MCF 10A (cell line): Measurements from ENCODE around the gene ZNF722. TPM values are rescaled to one million over a fixed set of nuclear protein-coding genes. Genes with fewer than 3 reads are reported as not detected.
"Not testable (repeated sequence)": the region's sequence is repeated elsewhere in the genome, so short reads cannot be mapped to it uniquely, and the experiment has no call there.

ENCODE experiments used
- Bru-seq: library from RNA; stranded (reverse); fragments of 400-500 nt; gene quantifications from one replicate; lab custom pipeline; 2021; lab: Mats Ljungman, UMichigan
- BruChase-seq, 2 experiments: library from RNA; stranded (reverse); fragments of 400-500 nt; gene quantifications; one replicate each; lab custom pipeline; 2021; lab: Mats Ljungman, UMichigan
- BruUV-seq: library from RNA; stranded (reverse); fragments of 400-500 nt; replicated peaks from 2 replicates; lab custom pipeline; 2021; lab: Mats Ljungman, UMichigan
- CTCF ChIA-PET: fragments of 300-600 bp; sonication (Branson Sonifier 250); formaldehyde crosslinking; extraction: SDS; loops from one replicate; lab custom pipeline; 2021; ENCODE audit warnings: antibody characterized with exemption, inconsistent platforms; lab: Yijun Ruan, JAX
- POLR2A ChIA-PET: fragments of 300-600, 350-650 bp; sonication (Branson Sonifier 250); formaldehyde crosslinking; extraction: SDS; loops from one replicate; lab custom pipeline; 2020; ENCODE audit warnings: antibody characterized with exemption, inconsistent platforms; lab: Yijun Ruan, JAX
- DNase-seq: peaks from one replicate; pipeline ENCODE4 v3.0.0-alpha.2; 2018; ENCODE audit not compliant: unreplicated experiment
- H3K27ac Mint-ChIP-seq: one replicate; pipeline ENCODE4 v1.8.0; 2022; ENCODE audit warnings: mild to moderate bottlenecking, low read depth, mixed read lengths; ENCODE audit not compliant: unreplicated experiment
- H3K27me3 Mint-ChIP-seq: one replicate; pipeline ENCODE4 v1.8.0; 2022; ENCODE audit warnings: mixed read lengths; ENCODE audit not compliant: insufficient read depth, unreplicated experiment
- H3K36me3 Mint-ChIP-seq: one replicate; pipeline ENCODE4 v1.8.0; 2022; ENCODE audit warnings: mild to moderate bottlenecking, moderate library complexity, mixed read lengths; ENCODE audit not compliant: insufficient read depth, unreplicated experiment
- H3K4me1 Mint-ChIP-seq: one replicate; pipeline ENCODE4 v1.8.0; 2022; ENCODE audit warnings: mixed read lengths; ENCODE audit not compliant: insufficient read depth, unreplicated experiment
- H3K4me3 Mint-ChIP-seq: one replicate; pipeline ENCODE4 v1.8.0; 2022; ENCODE audit warnings: mild to moderate bottlenecking, moderate library complexity, mixed read lengths; ENCODE audit not compliant: unreplicated experiment
- H3K9me3 Mint-ChIP-seq: one replicate; pipeline ENCODE4 v1.8.0; 2022; ENCODE audit warnings: mixed read lengths; ENCODE audit not compliant: unreplicated experiment
- CTCF ChIP-seq: fragments of 200-600 bp; IDR thresholded peaks from one replicate; pipeline ENCODE4 v1.8.0; 2022; ENCODE audit warnings: antibody characterized with exemption, mild to moderate bottlenecking; ENCODE audit not compliant: unreplicated experiment
- intact Hi-C: fragments of 100-400 bp; cut with micrococcal nuclease; formaldehyde crosslinking; loops from 2 replicates; pipeline ENCODE4 v1.14.1; 2022
- long read RNA-seq: library from polyadenylated mRNA; stranded (forward); transcript quantifications from one replicate; pipeline ENCODE4 v2.0.0, GENCODE V29; 2022
- total RNA-seq: library from RNA; stranded (reverse); gene quantifications from 2 replicates; pipeline ENCODE4 v1.2.3, GENCODE V29; 2022

ZNF722 gene
- total RNA-seq = not detected in 2 replicates
- not detected for Bru-seq, nascent RNA
- BruChase-seq, experiment 1, labeled RNA remaining after a 6-hour chase = not detected
- not detected for BruChase-seq, experiment 2, labeled RNA remaining after a 2-hour chase
- long read RNA-seq = 0 reads

DNA sequence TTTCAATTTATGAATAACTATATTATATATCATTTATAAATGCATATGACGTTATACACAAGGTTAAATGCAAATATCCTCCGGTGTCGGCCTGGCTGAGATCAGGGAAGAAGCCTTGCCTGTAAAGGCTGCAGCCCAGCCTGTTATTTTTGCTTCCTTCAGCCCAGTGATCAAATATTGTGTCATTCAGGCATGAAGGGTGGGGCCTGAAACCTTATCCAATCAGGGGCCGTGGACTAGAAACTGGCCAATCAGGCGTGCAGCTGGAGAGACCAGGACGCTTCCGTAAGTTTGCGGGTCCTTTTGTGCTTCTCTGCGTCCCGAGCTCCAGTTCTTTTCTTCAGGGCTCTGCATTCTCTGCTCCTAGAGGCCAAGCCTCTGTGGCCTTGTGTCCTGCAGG, at the start of gene ZNF722:
ZNF722 (plus strand) TSS at position 301 of the 400 bp plus-strand sequence. CDS start 113 bp downstream, outside the sequence.
- POLR2A ChIA-PET = no interaction called here
- H3K4me1 Mint-ChIP-seq = no peaks in the 10 kb centered on the region
- no peak within 1 kb of the TSS for H3K4me3 Mint-ChIP-seq
- no peaks in the 10 kb centered on the region for H3K36me3 Mint-ChIP-seq
- no TSS peak for BruUV-seq
- DNase-seq = no peak
- no peak for TF ChIP-seq CTCF
- CTCF ChIA-PET = no interaction called here
- no peak within 1 kb of the TSS for H3K27ac Mint-ChIP-seq
- intact Hi-C loops = no loop called here
- H3K27me3 Mint-ChIP-seq = no peaks in the 10 kb centered on the region
- H3K9me3 Mint-ChIP-seq = no peaks in the 10 kb centered on the region

- BruUV-seq = no TSS peak
- Mint-ChIP-seq H3K27me3 (no peaks in the 10 kb centered on the region), H3K9me3 (peaks cover 21% of the 10 kb centered on the region), H3K4me3 (no peak overlapping the region), H3K4me1 (no peaks in the 10 kb centered on the region), H3K27ac (no peak overlapping the region), H3K36me3 (no peaks in the 10 kb centered on the region)
- DNase-seq = no peak
- no peak for TF ChIP-seq CTCF
- POLR2A ChIA-PET = no interaction called here
- intact Hi-C loops = no loop called here
- CTCF ChIA-PET = no interaction called here
These were observed 45.5 kb upstream of the ZNF722 start for GRCh38 chr7:63953181-63953580.

GRCh38 chr7:63968629-63969028, 30.0 kb upstream of the ZNF722 start:
- no TSS peak for BruUV-seq
- CTCF ChIA-PET = no interaction called here
- Mint-ChIP-seq H3K27me3 (no peaks in the 10 kb centered on the region), H3K4me3 (no peak overlapping the region), H3K9me3 (peaks cover 8% of the 10 kb centered on the region), H3K27ac (no peak overlapping the region), H3K4me1 (no peaks in the 10 kb centered on the region), H3K36me3 (no peaks in the 10 kb centered on the region)
- POLR2A ChIA-PET = no interaction called here
- intact Hi-C loops = no loop called here
- TF ChIP-seq CTCF = no peak
- DNase-seq = no peak

- POLR2A ChIA-PET, H3K4me1 Mint-ChIP-seq, DNase-seq, H3K36me3 Mint-ChIP-seq, H3K4me3 Mint-ChIP-seq, H3K27ac Mint-ChIP-seq, CTCF ChIA-PET, H3K27me3 Mint-ChIP-seq, intact Hi-C loops, BruUV-seq: not testable (repeated sequence)
- H3K9me3 Mint-ChIP-seq = peaks cover 31% of the 10 kb centered on the region
These were observed 16.8 kb downstream of the ZNF722 start for GRCh38 chr7:64015496-64015895.
